Cardiac fibroblast (primary cell): ENCODE measurements around the gene GALNT18.

ENCODE experiments used
- DNase-seq, 2 donors: peaks; one replicate each; pipeline versions ENCODE4 v3.0.0 to v3.0.0-alpha.2; 2010; ENCODE audit warnings: low read depth in 2 of 2
- H3K4me3 ChIP-seq, 2 donors: replicated peaks in 1 of 2; 1 replicate in 1 of 2; 2 replicates in 1 of 2; pipeline ENCODE4 v1.5.1; 2011; ENCODE audit warnings: low read depth in 2 of 2, low read length in 2 of 2, mild to moderate bottlenecking in 2 of 2, moderate library complexity in 1 of 2
- TF ChIP-seq, protein P1 (sequence below): IDR thresholded peaks from one replicate; pipeline ENCODE4 v1.5.1; 2011; ENCODE audit warnings: low read depth, mild to moderate bottlenecking, low read length, inconsistent platforms

Gene GALNT18

GRCh38 chr11:11379661-11380060 is 242.1 kb downstream of the GALNT18 start:
- TF ChIP-seq, protein P1, sequence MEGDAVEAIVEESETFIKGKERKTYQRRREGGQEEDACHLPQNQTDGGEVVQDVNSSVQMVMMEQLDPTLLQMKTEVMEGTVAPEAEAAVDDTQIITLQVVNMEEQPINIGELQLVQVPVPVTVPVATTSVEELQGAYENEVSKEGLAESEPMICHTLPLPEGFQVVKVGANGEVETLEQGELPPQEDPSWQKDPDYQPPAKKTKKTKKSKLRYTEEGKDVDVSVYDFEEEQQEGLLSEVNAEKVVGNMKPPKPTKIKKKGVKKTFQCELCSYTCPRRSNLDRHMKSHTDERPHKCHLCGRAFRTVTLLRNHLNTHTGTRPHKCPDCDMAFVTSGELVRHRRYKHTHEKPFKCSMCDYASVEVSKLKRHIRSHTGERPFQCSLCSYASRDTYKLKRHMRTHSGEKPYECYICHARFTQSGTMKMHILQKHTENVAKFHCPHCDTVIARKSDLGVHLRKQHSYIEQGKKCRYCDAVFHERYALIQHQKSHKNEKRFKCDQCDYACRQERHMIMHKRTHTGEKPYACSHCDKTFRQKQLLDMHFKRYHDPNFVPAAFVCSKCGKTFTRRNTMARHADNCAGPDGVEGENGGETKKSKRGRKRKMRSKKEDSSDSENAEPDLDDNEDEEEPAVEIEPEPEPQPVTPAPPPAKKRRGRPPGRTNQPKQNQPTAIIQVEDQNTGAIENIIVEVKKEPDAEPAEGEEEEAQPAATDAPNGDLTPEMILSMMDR: no peak
- no peak for DNase-seq

GRCh38 chr11:11378184-11378940 is 243.4 kb downstream of the GALNT18 start:
- DNase-seq: no peak

More at GRCh38 chr11:11379661-11380060, 242.1 kb downstream of the GALNT18 start:
- H3K4me3 ChIP-seq: no peak overlapping the region

GRCh38 chr11:11374358-11375148 is 247.3 kb downstream of the GALNT18 start:
- no peak overlapping the region for H3K4me3 ChIP-seq
- TF ChIP-seq, protein P1: no peak
- DNase-seq: no peak

More at GRCh38 chr11:11378184-11378940, 243.4 kb downstream of the GALNT18 start:
- no peak overlapping the region for H3K4me3 ChIP-seq
- TF ChIP-seq, protein P1: no peak

DNA sequence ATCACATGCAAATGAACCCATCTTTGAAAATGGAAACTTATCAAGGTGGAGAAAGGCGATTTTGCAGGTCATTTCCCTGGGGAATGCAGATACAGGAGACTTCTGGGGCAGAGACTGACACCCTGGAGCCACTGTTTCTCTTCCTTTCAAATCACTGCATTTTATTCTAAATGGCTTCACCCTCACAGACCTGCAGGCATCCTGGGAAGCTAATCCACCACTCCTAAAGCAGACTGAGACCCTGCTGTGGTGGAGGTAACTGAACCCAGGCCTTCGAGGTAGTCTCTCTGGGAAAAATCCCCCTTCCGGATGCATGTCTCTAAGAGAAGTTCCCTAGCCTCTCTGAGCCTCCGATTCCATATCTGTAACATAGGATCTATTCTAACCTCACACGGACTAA is 247.9 kb downstream of the GALNT18 start:
- TF ChIP-seq, protein P1: no peak
- DNase-seq: no peak

GRCh38 chr11:11372461-11372860 is 249.3 kb downstream of the GALNT18 start:
- TF ChIP-seq, protein P1: no peak
- H3K4me3 ChIP-seq: no peak overlapping the region
- DNase-seq: no peak

More for the DNA sequence above, 247.9 kb downstream of the GALNT18 start:
- no peak overlapping the region for H3K4me3 ChIP-seq

DNA sequence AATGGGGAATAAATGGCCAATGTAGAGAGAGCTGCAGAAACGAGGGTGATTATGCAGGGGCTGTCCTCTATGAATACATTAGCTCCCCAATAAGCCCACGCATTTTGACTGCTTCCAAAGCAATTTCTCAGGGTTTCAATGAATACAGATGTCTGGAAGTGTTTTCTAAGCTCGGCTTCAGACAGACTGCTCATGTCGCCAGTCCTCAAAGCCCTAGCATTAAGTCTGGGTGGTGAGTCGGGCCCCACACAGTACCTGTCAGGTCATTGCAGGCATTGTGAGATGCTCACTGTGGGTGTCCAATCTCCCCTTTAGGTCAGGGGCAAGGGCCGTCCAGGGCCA is 250.9 kb downstream of the GALNT18 start:
- no peak for DNase-seq
- TF ChIP-seq, protein P1: no peak
- H3K4me3 ChIP-seq: no peak overlapping the region
